Endothelial cell of umbilical vein (primary cell): Measurements from ENCODE around the gene KDM4B.

Experiments used
- POLR2AphosphoS5 ChIP-seq: IDR thresholded peaks from 2 replicates; pipeline ENCODE4 v1.6.1; 2012; ENCODE audit warnings: low read depth, mild to moderate bottlenecking, control low read depth, low read length, moderate library complexity; ENCODE audit not compliant: insufficient read depth
- TF ChIP-seq, protein P1 (sequence below), 2 donors: IDR thresholded peaks; 1 replicate in 1 of 2; 2 replicates in 1 of 2; pipeline ENCODE4 v1.5.1; 2011; ENCODE audit warnings: low read length in 2 of 2, mild to moderate bottlenecking in 2 of 2, moderate library complexity in 2 of 2, control low read depth in 1 of 2, inconsistent platforms in 1 of 2, low read depth in 1 of 2; ENCODE audit not compliant: insufficient read depth in 1 of 2; ENCODE audit errors: extremely low read depth in 1 of 2

DNA sequence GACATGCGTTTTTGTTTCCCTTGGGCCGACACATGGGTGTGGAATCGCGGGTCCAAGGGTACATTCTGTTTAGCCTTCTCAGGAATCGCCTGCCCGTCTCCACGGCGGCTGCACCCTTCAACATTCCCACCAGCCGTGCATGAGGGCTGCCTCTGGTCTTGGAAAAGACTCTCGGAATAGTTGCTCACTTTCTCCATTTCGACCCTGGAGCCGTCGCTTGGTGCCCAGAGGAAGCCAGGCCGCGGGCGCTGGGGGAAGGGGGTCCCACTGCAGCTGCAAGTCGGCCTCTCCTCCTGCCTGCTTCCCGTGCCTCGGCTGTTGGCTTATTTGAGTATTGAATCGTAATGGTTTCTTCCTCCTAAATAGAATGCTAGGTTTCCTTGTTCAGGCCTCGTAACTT lies 51.5 kb downstream of the KDM4B start:
- TF ChIP-seq POLR2AphosphoS5: no peak
- TF ChIP-seq, protein P1, sequence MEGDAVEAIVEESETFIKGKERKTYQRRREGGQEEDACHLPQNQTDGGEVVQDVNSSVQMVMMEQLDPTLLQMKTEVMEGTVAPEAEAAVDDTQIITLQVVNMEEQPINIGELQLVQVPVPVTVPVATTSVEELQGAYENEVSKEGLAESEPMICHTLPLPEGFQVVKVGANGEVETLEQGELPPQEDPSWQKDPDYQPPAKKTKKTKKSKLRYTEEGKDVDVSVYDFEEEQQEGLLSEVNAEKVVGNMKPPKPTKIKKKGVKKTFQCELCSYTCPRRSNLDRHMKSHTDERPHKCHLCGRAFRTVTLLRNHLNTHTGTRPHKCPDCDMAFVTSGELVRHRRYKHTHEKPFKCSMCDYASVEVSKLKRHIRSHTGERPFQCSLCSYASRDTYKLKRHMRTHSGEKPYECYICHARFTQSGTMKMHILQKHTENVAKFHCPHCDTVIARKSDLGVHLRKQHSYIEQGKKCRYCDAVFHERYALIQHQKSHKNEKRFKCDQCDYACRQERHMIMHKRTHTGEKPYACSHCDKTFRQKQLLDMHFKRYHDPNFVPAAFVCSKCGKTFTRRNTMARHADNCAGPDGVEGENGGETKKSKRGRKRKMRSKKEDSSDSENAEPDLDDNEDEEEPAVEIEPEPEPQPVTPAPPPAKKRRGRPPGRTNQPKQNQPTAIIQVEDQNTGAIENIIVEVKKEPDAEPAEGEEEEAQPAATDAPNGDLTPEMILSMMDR (IDR thresholded peaks at IDR 0.05; ENCODE audit: extremely low read depth in 1 of 2, insufficient read depth in 1 of 2, low read depth in 1 of 2, low read length in 2 of 2): no peak
